ENCODE results near the gene SMARCAL1.

Gene SMARCAL1

DNA sequence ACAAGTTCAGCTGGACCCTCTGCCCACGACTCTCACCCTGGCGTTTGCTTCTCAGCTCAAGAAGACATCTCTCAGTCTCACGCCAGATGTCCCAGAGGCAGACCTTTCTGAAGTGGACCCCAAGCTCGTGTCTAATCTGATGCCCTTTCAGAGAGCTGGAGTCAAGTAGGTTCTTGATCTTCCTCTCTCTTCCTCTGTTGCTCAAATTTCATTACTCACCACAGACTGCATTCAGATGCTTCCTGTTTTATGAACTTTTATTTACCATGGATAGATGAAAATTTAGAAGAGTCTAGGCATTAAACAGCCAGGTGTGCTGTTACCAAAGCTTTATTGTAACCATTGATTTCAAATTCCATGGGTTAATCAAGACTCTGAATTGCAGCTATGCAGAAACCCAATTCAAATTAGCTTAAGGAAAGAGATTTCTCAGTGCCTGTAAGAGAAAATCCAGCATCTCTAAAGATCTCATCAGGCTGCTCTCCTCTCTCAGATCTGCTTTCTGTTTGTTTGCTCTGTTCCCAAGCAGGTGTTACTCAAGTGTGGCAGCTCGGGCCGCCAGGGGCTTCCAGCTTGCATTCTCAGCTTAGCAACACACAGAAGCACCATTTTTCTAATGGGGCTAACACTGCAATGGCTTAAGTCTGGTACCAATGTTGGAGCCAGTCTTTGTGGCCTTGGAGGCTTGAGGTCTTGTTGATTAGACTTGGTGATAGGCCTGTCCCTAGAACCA is 16.5 kb downstream of the SMARCAL1 start:
- peak; percentile 86 for DNase-seq

DNA sequence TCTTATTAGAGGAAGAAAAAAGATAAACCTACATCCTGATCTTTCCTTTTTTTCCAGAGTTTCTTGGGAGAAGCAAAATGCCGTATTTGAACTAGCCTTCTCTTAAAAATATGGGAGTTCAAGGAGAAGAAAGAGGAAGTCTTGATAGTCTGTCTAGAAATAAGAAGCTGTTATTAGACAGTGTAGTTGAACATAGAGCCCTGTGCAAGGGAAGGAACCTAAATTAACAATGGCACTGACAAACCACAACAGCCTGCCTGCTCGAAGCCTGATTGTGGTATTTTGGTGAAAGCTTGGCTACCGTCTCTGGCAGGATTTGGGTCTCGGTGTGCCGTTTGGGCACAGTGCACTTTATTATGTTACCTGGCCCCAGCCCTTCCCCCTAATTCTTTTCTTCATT is 17.1 kb downstream of the SMARCAL1 start:
- DNase-seq, result no peak

DNA sequence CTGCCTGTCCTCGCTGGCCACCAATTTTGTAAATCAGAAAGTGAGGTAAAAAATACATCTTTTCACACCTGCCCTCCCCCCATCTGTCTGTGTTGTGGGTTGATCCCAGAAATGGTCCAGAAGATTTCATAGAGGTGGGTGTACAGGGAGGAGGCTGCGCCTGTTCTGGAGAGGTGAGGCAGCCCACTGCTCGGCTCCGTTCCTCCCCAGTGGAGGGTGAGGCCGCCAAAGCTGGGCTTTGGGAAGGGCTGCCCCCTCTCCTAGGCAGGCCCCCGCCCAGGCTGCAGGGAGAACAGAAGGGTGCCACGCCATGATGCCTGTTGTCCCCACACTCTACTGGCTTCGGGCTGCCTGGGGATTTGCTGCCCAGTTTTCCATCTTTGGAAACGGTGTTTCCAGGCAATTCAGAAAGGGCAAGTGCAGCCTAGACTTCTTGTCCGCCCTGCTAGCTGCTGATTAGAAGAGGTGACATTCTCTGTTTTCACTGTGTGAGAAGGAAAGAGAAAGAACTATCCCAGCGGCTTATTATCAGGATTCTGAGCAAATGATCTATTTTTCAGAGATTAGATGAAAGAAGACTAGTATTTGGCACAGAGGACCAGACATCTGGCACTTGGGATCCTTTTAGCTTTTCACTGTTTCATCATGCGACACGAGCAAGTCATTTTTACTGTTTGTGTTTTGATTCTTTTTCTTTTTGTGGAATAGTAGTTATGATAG is 18.7 kb downstream of the SMARCAL1 start:
- DNase-seq, result no peak

DNA sequence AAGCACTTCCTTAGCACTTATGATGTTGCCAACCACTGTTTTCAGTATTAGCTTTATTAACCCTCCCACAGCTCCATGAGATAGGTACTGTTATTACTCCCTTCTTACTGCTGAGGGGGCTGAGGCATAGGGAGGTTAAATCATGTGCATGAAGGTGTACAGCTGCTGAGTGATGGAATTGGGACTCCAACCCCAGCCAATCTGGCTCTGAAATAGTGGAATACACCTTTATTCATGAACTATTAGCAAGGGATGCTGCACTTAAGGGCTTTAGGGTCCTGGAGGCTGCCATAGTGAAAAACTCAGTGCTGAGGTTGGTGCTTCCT is 19.2 kb downstream of the SMARCAL1 start:
- no peak for DNase-seq

DNA sequence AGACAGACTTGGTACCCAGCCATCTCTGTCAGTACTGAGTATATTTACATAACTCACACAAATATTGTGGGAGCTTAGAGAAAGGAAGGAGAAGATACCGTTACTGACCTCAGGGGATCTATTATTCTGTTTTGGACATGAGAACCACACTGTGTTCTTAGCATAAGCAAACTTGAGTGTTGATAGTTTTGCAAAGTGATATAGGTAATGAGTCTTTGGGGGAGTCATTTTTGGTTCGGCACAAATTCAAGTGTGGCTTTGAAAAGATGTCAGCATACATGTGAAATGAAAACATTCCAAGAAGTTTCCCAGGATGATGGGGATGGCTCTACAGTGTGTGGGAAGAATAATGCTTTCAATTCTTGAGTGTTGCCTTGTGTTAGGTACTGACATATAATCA is 24.1 kb downstream of the SMARCAL1 start:
- no peak for DNase-seq

DNA sequence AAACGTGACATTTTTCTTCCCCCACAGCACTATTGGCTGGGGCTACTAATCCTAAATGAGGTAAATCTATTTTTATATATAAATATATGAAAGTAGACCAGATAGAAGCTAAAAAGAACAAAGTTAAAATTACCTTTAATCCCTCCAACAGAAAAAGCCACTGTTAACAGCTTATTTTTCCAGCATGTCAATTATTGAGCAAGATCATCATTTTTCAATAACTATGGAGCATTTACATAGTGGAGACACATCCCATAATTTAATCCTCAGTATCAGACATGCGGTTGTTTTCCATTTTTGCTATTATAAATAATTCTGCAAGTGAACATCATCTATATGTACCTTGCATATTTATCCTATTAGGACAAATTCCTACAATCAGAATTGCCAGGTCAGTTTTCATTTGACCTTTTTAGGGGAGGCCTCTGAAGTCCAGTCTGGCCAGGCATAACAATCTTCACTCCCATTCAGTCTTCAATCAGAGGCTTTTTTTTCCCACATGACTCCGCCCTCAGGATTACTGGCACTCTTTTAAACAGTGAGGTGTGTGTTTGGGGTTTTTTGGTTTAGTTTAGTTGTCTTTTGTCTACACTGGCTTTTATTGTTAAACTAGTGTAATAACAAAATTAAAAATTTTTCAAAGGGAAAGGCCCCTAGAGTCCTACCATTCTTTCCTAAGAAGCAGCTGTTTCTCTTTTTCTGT is 29.2 kb downstream of the SMARCAL1 start:
- DNase-seq, result no peak

DNA sequence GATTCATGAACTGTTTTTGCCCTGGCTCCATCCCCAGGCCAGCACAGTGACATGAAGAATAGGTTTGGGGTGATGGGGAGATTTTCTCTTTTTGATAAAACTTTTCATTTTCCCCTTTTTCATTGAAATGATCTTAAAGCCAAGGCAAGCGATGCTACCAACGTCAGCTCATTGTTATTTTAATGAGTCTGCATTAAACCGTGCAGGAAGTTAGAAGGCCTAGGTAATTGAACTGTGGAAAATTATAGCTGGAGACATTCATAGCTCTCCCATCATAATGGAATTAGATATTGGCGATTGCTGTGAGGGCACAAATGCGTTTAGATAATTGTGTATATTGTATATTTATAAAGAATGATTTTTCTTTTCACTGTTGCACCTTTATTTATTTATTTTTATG is 33.2 kb downstream of the SMARCAL1 start:
- DNase-seq, result no peak

DNA sequence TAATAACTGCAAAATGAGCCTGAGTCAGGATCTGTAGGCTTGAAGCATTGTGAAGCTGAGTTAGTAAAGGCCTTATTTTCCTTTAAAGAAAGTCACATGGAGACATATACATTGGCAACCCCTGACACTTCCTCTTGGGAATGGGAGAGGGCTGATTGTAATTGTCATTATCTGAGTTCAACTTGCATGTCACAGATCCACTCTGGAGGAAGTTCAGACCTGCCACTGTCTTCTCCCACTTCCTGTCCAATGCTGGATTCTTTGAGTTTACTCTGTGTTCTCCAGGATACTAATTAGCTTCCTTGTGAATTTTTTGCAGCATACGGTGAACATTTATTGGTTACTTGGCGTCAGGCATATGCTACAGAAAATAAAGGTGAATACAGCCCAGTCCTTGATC is 34.1 kb downstream of the SMARCAL1 start:
- DNase-seq, result no peak

DNA sequence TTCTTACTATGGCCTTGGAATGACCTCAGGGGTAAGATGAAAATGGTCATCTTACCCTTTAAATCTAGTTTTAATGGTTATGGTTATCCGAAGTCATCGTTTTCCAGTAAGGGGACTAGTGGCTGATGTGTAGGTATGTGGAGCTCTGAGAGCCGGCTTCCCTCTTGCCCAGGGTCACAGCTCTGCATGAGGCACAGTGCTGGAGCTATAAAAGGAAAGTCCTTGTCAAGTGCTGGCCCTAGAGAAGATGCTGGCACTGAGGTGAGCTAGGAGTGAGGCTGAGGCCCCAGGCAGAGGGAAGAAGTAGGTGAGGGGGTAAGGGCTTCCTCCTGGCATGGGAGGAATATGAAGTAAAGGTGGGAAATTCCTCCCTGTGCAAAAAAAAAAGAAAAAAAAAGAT is 35.0 kb downstream of the SMARCAL1 start:
- DNase-seq, result no peak

DNA sequence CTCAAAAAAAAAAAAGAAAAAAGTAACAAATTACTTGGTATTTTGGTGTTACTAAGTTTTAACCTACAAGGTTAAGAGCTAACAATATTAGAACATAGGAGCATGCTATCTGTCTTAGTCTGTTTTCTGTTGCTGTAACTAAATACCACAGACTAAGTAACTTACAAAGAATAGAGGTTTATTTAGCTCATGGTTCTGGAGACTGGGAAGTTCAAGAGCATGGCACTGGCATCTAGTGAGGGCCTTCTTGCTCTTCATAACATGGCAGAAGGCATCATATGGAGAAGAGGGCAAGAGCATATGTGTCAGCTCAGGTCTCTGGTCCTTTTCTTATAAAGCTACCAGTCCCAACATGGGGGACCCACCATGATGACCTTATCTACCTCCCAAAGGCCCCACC is 36.5 kb downstream of the SMARCAL1 start:
- no peak for DNase-seq

DNA sequence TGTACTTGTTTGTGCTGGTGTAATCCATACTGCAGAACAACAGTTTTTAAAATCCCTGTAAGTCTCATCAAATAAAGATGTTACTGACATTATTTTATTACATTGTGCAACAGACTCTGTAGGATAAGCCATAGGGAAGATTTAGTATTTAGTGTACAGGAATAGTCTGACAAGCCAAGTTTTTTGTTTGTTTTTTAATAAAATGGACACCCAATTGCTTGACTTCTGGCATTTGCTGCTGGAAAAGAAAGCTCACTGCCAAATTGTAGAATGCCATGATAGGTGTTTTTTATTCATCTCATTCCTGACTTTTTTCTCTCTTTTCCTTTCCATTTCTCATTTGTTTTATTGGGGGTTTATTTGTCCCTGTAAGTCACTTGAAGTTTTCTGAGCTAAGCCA is 38.1 kb downstream of the SMARCAL1 start:
- no peak for DNase-seq

DNA sequence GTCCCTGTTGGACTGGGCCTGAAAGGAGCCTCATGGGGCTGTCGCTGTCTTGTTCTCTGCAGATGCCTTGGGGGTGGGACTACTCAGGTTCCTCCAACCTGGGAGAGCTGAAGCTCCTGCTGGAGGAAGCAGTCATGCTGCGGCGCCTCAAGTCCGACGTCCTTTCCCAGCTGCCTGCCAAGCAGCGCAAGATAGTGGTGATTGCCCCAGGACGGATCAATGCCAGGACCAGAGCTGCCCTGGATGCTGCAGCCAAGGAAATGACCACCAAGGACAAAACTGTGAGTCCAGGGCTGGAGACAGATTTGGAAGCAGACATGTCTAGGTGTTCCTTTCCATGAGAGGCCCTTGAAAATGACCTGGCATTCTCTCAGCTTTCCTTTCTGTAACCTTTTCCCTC is 38.5 kb downstream of the SMARCAL1 start:
- DNase-seq, result no peak

DNA sequence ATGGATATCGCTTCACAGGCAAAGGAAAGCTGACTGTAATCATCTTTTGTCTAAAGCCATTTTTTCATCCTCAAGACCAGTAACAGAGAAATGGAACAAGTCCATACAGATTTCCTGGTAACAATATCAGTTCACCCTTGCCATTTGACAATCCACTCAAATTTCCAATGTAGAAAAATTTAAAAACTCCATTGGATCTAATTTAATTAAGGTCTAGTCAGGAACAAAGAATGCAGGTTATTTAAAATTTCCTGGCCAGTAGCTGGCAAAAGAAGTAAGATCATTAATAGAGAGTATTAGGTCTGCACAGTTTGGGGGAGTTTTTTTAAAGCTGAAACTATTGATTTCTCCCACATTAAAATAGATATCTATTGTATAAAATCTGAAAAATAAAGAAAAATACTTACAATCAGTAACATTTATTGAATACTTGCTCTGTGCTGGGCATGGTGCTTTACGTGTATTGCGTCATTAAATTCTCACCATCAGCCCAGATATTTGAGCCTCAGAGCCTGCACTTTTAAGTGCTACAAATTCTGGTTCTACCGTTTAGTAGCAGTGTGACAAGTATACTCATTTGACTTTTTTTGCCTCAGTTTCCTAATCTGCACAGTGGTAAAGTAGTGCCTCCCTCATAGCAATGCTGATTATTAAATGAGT is 41.8 kb downstream of the SMARCAL1 start:
- DNase-seq, result no peak

DNA sequence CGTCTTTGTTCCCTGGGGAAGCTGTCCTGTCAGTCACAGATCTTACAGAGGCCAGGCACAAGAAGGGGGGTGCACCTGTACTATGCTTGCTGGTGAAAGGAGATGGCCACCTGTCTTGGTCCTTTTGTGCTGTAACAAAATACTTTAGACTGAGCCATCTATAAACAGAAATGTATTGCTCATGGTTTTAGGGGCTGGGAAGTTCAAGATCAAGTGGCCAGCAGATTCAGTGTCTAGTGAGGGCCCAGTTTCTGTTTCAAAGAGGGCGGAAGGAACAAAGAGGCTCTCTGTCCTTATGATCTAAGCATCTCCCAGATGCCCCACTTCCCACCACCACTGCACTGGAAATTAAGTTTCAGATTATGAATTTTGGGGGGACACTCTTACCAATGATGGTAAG is 50.9 kb downstream of the SMARCAL1 start:
- DNase-seq, result no peak

DNA sequence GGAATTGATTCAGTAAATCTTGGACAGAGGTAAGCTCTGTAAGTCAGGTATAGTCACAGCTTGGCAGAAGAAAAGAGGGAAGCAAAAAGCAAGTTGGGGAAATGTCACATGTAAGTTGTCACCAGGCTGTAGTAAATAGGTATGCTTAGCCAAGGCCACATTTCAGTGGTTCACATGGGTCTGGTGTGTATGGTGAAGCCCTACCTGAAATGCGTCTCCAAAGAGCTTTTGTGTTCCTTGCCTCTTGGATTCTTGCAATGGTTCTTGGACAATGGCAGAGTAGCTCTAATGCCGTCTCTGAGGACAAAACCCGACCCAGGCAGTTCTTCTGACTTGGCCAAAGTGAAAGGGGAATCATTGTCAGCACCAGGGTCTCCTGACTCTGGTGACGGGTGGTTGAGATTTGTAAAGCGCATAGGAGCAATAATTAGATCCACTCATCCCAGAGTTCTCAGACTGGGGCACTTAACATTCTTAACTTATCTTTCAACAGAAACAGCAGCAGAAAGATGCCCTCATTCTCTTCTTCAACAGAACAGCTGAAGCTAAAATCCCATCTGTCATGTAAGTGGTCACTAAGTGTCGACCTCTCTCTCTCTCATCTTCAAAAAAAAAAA is 51.9 kb downstream of the SMARCAL1 start:
- DNase-seq, result no peak

DNA sequence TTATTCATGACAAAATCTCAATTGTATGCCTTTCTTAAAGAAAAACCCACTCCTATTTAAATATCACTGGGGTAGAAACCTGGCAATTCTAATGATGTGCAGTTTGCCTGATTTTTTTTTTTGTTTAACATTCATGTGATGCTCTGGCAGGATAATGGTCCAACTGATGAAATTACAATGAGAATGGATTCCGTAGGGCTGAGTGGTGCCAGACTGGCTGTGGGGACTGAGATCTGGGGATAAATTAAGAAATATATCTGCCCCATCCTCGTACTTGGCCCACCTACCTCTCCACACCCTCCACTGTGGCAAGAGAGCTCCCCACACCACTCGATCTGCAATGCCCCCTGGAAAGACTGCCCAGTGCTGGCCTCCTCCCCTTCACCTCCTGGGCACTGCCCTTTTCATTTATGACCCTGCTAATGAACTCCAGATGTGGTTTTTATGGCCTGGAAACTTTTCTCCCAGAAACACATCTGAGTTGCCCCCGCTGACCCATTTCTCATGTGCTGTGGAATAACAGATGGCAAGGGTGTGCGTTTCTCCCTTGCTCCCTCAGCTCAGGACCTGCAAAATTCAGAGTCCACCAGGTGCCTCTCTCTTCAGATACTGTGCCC is 53.4 kb downstream of the SMARCAL1 start:
- no peak for DNase-seq

DNA sequence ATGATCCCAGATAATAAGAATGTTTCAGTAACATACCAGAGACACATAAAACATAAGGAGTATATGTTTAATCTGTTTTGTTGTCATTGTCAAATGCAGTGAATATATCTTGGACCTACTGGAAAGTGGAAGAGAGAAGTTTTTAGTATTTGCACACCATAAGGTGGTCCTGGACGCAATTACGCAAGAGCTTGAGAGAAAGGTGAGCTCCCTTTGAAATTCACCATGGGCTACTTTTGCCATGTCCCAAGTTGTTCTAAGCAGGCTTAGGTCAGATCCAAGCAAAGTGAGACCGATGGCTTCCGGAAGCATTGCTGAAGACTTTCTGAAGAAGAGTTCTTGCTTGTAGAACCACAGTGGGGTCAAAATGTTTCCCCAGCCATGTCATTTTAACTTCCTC is 55.6 kb downstream of the SMARCAL1 start:
- no peak for DNase-seq

DNA sequence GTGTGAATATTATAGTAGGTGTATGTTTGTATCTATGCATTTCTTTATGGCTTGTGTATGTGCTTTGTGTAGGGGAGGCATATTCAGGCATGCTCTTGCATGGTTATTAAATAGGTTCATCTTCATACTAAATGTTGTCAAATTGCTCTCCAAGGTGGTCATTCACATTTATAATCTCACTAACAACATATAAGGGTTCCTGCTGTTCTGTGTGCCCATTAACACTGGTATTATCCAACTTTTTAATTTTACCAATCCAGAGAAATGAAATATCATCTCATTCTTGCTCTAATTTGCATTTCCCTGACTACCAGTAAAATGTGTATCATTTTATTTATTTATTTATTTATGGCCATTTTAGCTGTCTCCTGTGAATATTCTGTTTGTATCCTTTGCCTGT is 57.4 kb downstream of the SMARCAL1 start:
- DNase-seq, result no peak

DNA sequence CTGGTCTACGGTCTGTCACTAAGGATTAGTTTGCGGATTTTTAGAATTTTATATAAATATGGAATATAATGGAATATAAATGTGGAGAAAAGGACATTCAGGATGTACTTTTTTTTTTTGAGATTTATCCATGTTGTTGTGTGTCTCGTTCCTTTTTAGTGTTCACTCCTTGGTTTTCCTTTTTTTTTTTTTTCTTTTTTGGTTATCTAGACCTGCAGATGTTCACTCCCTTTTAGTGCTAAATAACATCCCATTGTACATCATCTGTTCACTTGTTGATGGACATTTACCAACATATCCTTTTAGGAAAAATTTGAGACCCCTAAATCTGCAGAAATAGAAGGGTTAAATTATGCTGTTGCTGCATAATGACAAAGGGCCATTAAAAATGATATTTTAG is 60.9 kb downstream of the SMARCAL1 start:
- DNase-seq, result no peak

DNA sequence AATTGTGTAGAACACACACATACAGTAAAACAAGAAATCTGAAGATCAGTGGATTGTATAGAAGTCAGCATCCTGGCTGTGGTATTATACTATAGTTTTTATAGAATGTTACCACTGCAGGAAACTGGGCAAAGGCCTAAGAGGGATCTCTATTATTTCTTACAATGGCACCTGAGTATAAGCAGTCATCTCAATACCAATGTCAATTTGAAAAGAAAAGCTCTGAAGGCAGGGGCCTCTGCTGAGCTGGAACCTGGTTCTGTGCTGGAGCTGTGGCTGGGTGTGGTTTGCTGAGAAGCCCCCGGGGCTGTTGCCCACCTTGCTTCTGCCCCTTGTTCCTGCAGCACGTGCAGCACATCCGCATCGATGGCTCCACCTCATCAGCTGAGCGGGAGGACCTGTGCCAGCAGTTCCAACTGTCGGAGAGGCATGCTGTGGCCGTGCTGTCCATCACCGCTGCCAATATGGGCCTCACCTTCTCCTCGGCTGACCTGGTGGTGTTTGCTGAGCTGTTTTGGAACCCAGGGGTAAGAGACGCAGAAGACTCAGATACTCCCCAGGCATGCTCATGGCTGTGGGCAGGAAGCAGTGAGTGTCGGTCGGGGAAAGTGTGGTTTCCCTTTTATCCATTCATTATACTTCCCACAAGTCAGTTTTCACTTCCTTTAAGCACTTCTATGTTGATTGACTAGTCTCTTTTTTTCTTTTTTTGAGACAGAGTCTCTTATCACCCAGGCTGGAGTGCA is 62.8 kb downstream of the SMARCAL1 start:
- no peak for DNase-seq

DNA sequence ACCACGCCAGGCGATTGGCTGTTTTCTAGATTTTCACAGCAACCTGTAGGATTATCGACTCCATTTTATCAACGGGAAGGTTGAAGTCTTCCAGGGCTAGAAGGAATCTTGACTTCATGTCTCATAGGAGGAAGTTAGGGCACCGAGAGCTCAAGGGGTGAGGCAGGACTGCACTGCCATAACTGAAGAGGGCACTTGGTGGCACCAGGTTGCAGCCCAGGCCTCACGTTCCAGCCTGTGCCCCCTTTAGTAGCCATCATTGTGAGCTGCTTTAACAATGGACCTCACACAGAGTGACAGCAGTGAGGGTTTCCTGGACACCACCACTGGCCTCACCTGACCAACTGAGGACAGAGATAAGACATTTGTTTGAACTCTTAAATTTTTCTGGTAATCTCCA is 63.5 kb downstream of the SMARCAL1 start:
- no peak for DNase-seq
